K562 (cell line): ENCODE results near the gene COL23A1. TPM values are rescaled to one million over a fixed set of nuclear protein-coding genes. Genes with fewer than 3 reads are reported as not detected.

ENCODE experiments used
- ATAC-seq: fragments of 200-7000 bp; cut with Tn5 transposase; 3 replicates; pipeline ENCODE4 v1.9.1; 2020; ENCODE audit warnings: moderate library complexity
- BruUV-seq: library from RNA; stranded (reverse); fragments of 400-500 nt; replicated peaks from 2 replicates; lab custom pipeline; 2021; lab: Mats Ljungman, UMichigan
- CTCF ChIA-PET: fragments of 300-600 bp; formaldehyde crosslinking; extraction: SDS; loops from one replicate; lab custom pipeline; 2021; ENCODE audit warnings: low intra/inter-chr PET ratio; lab: Yijun Ruan, JAX
- POLR2A ChIA-PET: fragments of 300-600, 350-650 bp; sonication (Branson Sonifier 250); formaldehyde crosslinking; extraction: SDS; loops from one replicate; lab custom pipeline; 2021; ENCODE audit warnings: antibody characterized with exemption, inconsistent platforms; lab: Yijun Ruan, JAX
- DNase-seq, 4 experiments: peaks; one replicate each; pipeline versions ENCODE4 v3.0.0 to v3.0.0-alpha.2; 2011 to 2018; ENCODE audit warnings: low spot score in 3 of 4, mixed read lengths in 3 of 4; ENCODE audit errors: extremely low read depth in 1 of 4
- FAIRE-seq: peaks from 2 replicates; lab custom pipeline; 2011; peaks lifted over from hg19 to GRCh38; lab: Jason Lieb, UNC
- H2AFZ ChIP-seq: 2 replicates; pipeline ENCODE4 v1.6.0; 2011; ENCODE audit warnings: low read depth, low read length, control low read depth, inconsistent platforms
- H3K27ac ChIP-seq: fragments of 200-600 bp; 3 replicates; pipeline ENCODE4 v1.8.0; 2011; ENCODE audit warnings: low read depth, mild to moderate bottlenecking, control low read depth, inconsistent platforms, low read length, moderate library complexity, mixed read lengths; ENCODE audit errors: extremely low read depth
- H3K27me3 ChIP-seq, 2 experiments: fragments of 300-600 bp in 1 of 2; 2 replicates in 1 of 2; 3 replicates in 1 of 2; pipeline versions ENCODE4 v1.6.0 to v1.8.0; 2011; ENCODE audit warnings: inconsistent platforms in 2 of 2, low read length in 2 of 2, mild to moderate bottlenecking in 1 of 2, mixed read lengths in 1 of 2, moderate library complexity in 1 of 2; ENCODE audit not compliant: control insufficient read depth in 2 of 2, insufficient read depth in 2 of 2
- H3K36me3 ChIP-seq: fragments of 300-600 bp; 3 replicates; pipeline ENCODE4 v1.8.0; 2011; ENCODE audit warnings: mild to moderate bottlenecking, low read length, inconsistent platforms; ENCODE audit not compliant: control insufficient read depth, insufficient read depth
- H3K4me1 ChIP-seq, 2 experiments: fragments of 200-600 bp in 1 of 2; replicated peaks in 1 of 2; 2 replicates in 1 of 2; 3 replicates in 1 of 2; pipeline versions ENCODE4 v1.5.1 to v1.8.0; 2011; ENCODE audit warnings: inconsistent platforms in 2 of 2, low read length in 2 of 2, mild to moderate bottlenecking in 1 of 2, mixed read lengths in 1 of 2, moderate library complexity in 1 of 2; ENCODE audit not compliant: control insufficient read depth in 2 of 2, insufficient read depth in 2 of 2
- H3K4me2 ChIP-seq: 2 replicates; pipeline ENCODE4 v1.6.1; 2011; ENCODE audit warnings: low read length, control low read depth, inconsistent platforms, mixed read lengths; ENCODE audit not compliant: insufficient read depth
- H3K4me3 ChIP-seq: fragments of 200-600 bp; sonication (generic), shearing (Covaris generic); 2 replicates; pipeline ENCODE4 v1.5.1; 2016; ENCODE audit warnings: control low read depth, inconsistent platforms
- H3K79me2 ChIP-seq: fragments of 200-600 bp; 3 replicates; pipeline ENCODE4 v1.8.0; 2011; ENCODE audit warnings: low read length, inconsistent platforms; ENCODE audit not compliant: control insufficient read depth, insufficient read depth
- H3K9ac ChIP-seq, 2 experiments: 2 replicates each; pipeline versions ENCODE4 v1.6.0 to v1.6.1; 2011; ENCODE audit warnings: low read depth in 2 of 2, low read length in 2 of 2, control low read depth in 1 of 2, inconsistent platforms in 1 of 2, mild to moderate bottlenecking in 1 of 2, mixed read lengths in 1 of 2; ENCODE audit not compliant: insufficient read depth in 1 of 2
- H3K9me1 ChIP-seq: one replicate; pipeline ENCODE4 v1.6.0; 2011; ENCODE audit warnings: inconsistent platforms, mild to moderate bottlenecking, low read length, moderate library complexity; ENCODE audit not compliant: control insufficient read depth, insufficient read depth
- H3K9me3 ChIP-seq: replicated peaks from 2 replicates; pipeline ENCODE4 v1.5.1; 2011; ENCODE audit warnings: low read depth, low read length, inconsistent platforms; ENCODE audit not compliant: control insufficient read depth, insufficient read depth
- H4K20me1 ChIP-seq: replicated peaks from 2 replicates; pipeline ENCODE4 v1.6.1; 2011; ENCODE audit warnings: low read length, inconsistent platforms, mixed read lengths; ENCODE audit not compliant: control insufficient read depth, insufficient read depth
- CREB3L1 ChIP-seq: fragments of 450-650 bp; IDR thresholded peaks from 2 replicates; pipeline ENCODE4 v1.6.1; 2014; ENCODE audit warnings: low read depth, mild to moderate bottlenecking, moderate library complexity, borderline replicate concordance
- ELK1 ChIP-seq: sonication (generic); formaldehyde crosslinking; IDR thresholded peaks from 2 replicates; pipeline ENCODE4 v1.8.1; 2022; ENCODE audit warnings: missing genetic modification reagents
- FOXA1 ChIP-seq: fragments of 450-650 bp; IDR thresholded peaks from 2 replicates; pipeline ENCODE4 v1.6.1; 2016; ENCODE audit warnings: mild to moderate bottlenecking, borderline replicate concordance
- HDGF ChIP-seq: fragments of 450-650 bp; IDR thresholded peaks from 2 replicates; pipeline ENCODE4 v1.6.1; 2016
- MCM5 ChIP-seq: fragments of 450-650 bp; IDR thresholded peaks from 2 replicates; pipeline ENCODE4 v1.6.1; 2016; ENCODE audit warnings: low read depth
- SMAD4 ChIP-seq: fragments of 250-450 bp; sonication (Bioruptor Pico); conservative IDR thresholded peaks from 2 replicates; pipeline ENCODE4 v1.8.0; 2021; ENCODE audit warnings: inconsistent platforms, mild to moderate bottlenecking, moderate library complexity
- THAP7 ChIP-seq: fragments of 250-450 bp; sonication (Bioruptor Pico); IDR thresholded peaks from 2 replicates; pipeline ENCODE4 v1.5.0; 2021
- ZKSCAN3 ChIP-seq: fragments of 250-450 bp; sonication (Bioruptor Pico); IDR thresholded peaks from 2 replicates; pipeline ENCODE4 v1.4.0; 2020
- WGBS: fragments of 100-300 bp; shearing (Covaris generic); methylation state at CpG from one replicate; pipeline ENCODE4 v1.1.6; 2016; ENCODE audit warnings: low coverage, mixed read lengths; ENCODE audit not compliant: insufficient coverage; ENCODE audit errors: missing lambda C conversion rate; 5-methylcytosine and 5-hydroxymethylcytosine counted together
- in situ Hi-C: fragments of 300-500 bp; cut with MboI; formaldehyde crosslinking; loops from 4 replicates; pipeline ENCODE4 v1.15.0; 2018; ENCODE audit warnings: inconsistent platforms, mixed read lengths
- intact Hi-C: fragments of 100-400 bp; cut with micrococcal nuclease; formaldehyde crosslinking; loops from 2 replicates; pipeline ENCODE4 v1.14.2; 2022
- polyA plus RNA-seq, 8 experiments: library from polyadenylated mRNA; depleted of rRNA in 4 of 8; stranded (reverse) in 5 of 8; unstranded in 3 of 8; fragments of >200 nt; fragmentation: Nextera tagmentation in 2 of 8; fragmentation: Illumina TruSeq in 1 of 8; extraction: Ambion mirVana in 2 of 8; extraction: Trizol in 1 of 8; gene quantifications; 2 replicates each; pipeline versions ENCODE4 v1.2.1 to v1.2.3, GENCODE V29; 2011 to 2014; ENCODE audit warnings: inconsistent platforms in 1 of 8, missing spikeins in 1 of 8
- total RNA-seq, 7 experiments: library from RNA; depleted of rRNA in 6 of 7; stranded (reverse); fragments of >200 nt in 6 of 7; fragmentation: Illumina TruSeq in 2 of 7; extraction: Trizol in 2 of 7; gene quantifications; 2 replicates each; pipeline versions ENCODE4 v1.2.1 to v1.2.3, GENCODE V29; 2011 to 2021; ENCODE audit warnings: low replicate concordance in 1 of 7

COL23A1 gene
- total and polyA plus RNA-seq, 9 of the 15 experiments (the other 6 are each of a cell fraction or from before 2014, with no cell fraction given), result 0.09 TPM; not detected in 8

- no peaks in the 10 kb centered on the region for H3K9me1 ChIP-seq
- whole genome bisulfite sequencing, result 10% methylated on average over 12 of the region's 13 CpGs
- no peaks in the 10 kb centered on the region for H3K79me2 ChIP-seq
- no peak overlapping the region for H3K4me2 ChIP-seq
- peaks cover 6% of the 10 kb centered on the region; the same call in 1 of the 2 replicates for H3K9me3 ChIP-seq
- peaks cover 0 to 3% of the 10 kb centered on the region in 2 experiments; a peak in 1 of 5 replicates for H3K4me1 ChIP-seq
- in situ Hi-C loops, result no loop called here
- ATAC-seq (no peak), FAIRE-seq (no peak), DNase-seq (no peak)
- H3K27ac ChIP-seq, result no peak overlapping the region
- intact Hi-C loops, result no loop called here
- H3K4me3 ChIP-seq, result no peak overlapping the region
- H3K36me3 ChIP-seq, result no peaks in the 10 kb centered on the region
- no peak overlapping the region for H3K9ac ChIP-seq
- no peak for TF ChIP-seq SMAD4 (CRISPR knock-in tag)
- no peak for TF ChIP-seq MCM5
- TF ChIP-seq FOXA1, result no peak
- no peak for TF ChIP-seq CREB3L1
- TF ChIP-seq THAP7 (CRISPR knock-in tag), result no peak
- TF ChIP-seq HDGF, result no peak
- no peak for TF ChIP-seq ZKSCAN3 (CRISPR knock-in tag)
- TF ChIP-seq ELK1 (CRISPR knock-in tag), result no peak
- H2AFZ ChIP-seq, result no peak overlapping the region
- CTCF ChIA-PET, result no interaction called here
- H3K27me3 ChIP-seq, result peaks cover 28 to 63% of the 10 kb centered on the region in 2 experiments; a peak in 4 of 5 replicates
- POLR2A ChIA-PET, result no interaction called here
- BruUV-seq, result no TSS peak
- no peaks in the 10 kb centered on the region for H4K20me1 ChIP-seq
Measured at GRCh38 chr5:178356431-178356872, 233.7 kb downstream of the COL23A1 start.
